Lower leg skin (tissue), 3 donors: Measurements from ENCODE around the gene CNTRL.

ENCODE experiments used
- CTCF ChIP-seq, 3 donors: fragments of 450-650 bp; IDR thresholded peaks; one replicate each; pipeline ENCODE4 v1.5.1; 2016; ENCODE audit warnings: antibody characterized with exemption in 3 of 3, mild to moderate bottlenecking in 3 of 3, moderate library complexity in 2 of 3
- POLR2A ChIP-seq, 2 donors: fragments of 450-650 bp; IDR thresholded peaks; one replicate each; pipeline ENCODE4 v1.6.1; 2016 to 2017; ENCODE audit warnings: antibody characterized with exemption in 2 of 2, mild to moderate bottlenecking in 1 of 2, moderate library complexity in 1 of 2

GRCh38 chr9:121135642-121136041 lies 60.9 kb downstream of the CNTRL start:
- TF ChIP-seq CTCF (IDR thresholded peaks at IDR 0.05): no peak
- no peak for TF ChIP-seq POLR2A (IDR thresholded peaks at IDR 0.05)
